Fibroblast of lung (primary cell): Measurements from ENCODE around the gene PLA2G6. TPM values are rescaled to one million over a fixed set of nuclear protein-coding genes. Genes with fewer than 3 reads are reported as not detected.

ENCODE experiments used
- DNase-seq, 2 donors: peaks; one replicate each; pipeline versions ENCODE4 v3.0.0 to v3.0.0-alpha.2; 2010; ENCODE audit warnings: low read depth in 2 of 2
- H2AFZ ChIP-seq: 2 replicates; pipeline ENCODE4 v1.5.1; 2012; ENCODE audit warnings: low read length, control low read depth, inconsistent platforms
- H3K27ac ChIP-seq: 2 replicates; pipeline ENCODE4 v1.5.1; 2011; ENCODE audit warnings: low read length, control low read depth; ENCODE audit not compliant: insufficient read depth
- H3K27me3 ChIP-seq: 2 replicates; pipeline ENCODE4 v1.5.1; 2011; ENCODE audit warnings: mild to moderate bottlenecking, low read length; ENCODE audit not compliant: control insufficient read depth, insufficient read depth
- H3K36me3 ChIP-seq: 2 replicates; pipeline ENCODE4 v1.5.1; 2011; ENCODE audit warnings: low read length; ENCODE audit not compliant: control insufficient read depth, insufficient read depth
- H3K4me1 ChIP-seq: 2 replicates; pipeline ENCODE4 v1.5.1; 2011; ENCODE audit warnings: low read length; ENCODE audit not compliant: control insufficient read depth, insufficient read depth; ENCODE audit errors: extremely low read depth
- H3K4me2 ChIP-seq: 2 replicates; pipeline ENCODE4 v1.5.1; 2011; ENCODE audit warnings: low read length, control low read depth; ENCODE audit not compliant: insufficient read depth; ENCODE audit errors: extremely low read depth
- H3K4me3 ChIP-seq, 4 experiments: fragments of 200-600 bp in 1 of 4; sonication (generic) in 1 of 4; replicated peaks in 1 of 4; 2 replicates each; pipeline ENCODE4 v1.5.1; 2011 to 2016; ENCODE audit warnings: low read length in 4 of 4, low read depth in 3 of 4, mild to moderate bottlenecking in 3 of 4, control low read depth in 2 of 4, inconsistent platforms in 1 of 4, mixed read lengths in 1 of 4; ENCODE audit not compliant: insufficient read depth in 1 of 4; ENCODE audit errors: control extremely low read depth in 1 of 4
- H3K79me2 ChIP-seq: 2 replicates; pipeline ENCODE4 v1.5.1; 2012; ENCODE audit warnings: mild to moderate bottlenecking, low read length, inconsistent platforms; ENCODE audit not compliant: control insufficient read depth, insufficient read depth
- H3K9ac ChIP-seq: 2 replicates; pipeline ENCODE4 v1.5.1; 2011; ENCODE audit warnings: mild to moderate bottlenecking, low read length, control low read depth; ENCODE audit not compliant: insufficient read depth
- H3K9me3 ChIP-seq: 2 replicates; pipeline ENCODE4 v1.5.1; 2012; ENCODE audit warnings: low read depth, low read length; ENCODE audit not compliant: control insufficient read depth, insufficient read depth
- H4K20me1 ChIP-seq: 2 replicates; pipeline ENCODE4 v1.5.1; 2011; ENCODE audit warnings: low read length; ENCODE audit not compliant: control insufficient read depth, insufficient read depth; ENCODE audit errors: extremely low read depth
- EZH2 ChIP-seq: IDR thresholded peaks from 2 replicates; pipeline ENCODE4 v1.5.1; 2012; ENCODE audit warnings: low read length, control low read depth, mild to moderate bottlenecking; ENCODE audit errors: missing control alignments
- polyA plus RNA-seq, 2 donors: library from polyadenylated mRNA; depleted of rRNA in 1 of 2; stranded (reverse) in 1 of 2; unstranded in 1 of 2; fragments of >200 nt; gene quantifications; 2 replicates each; pipeline ENCODE4 v1.2.1, GENCODE V29; 2011 to 2012; ENCODE audit warnings: missing spikeins in 1 of 2
- total RNA-seq: library from RNA; depleted of rRNA; stranded (reverse); fragments of >200 nt; gene quantifications from 2 replicates; pipeline ENCODE4 v1.2.1, GENCODE V29; 2014
- TF ChIP-seq, protein P1 (sequence below), 2 donors: IDR thresholded peaks in 1 of 2; conservative IDR thresholded peaks in 1 of 2; 1 replicate in 1 of 2; 2 replicates in 1 of 2; pipeline ENCODE4 v1.5.1; 2011 to 2012; ENCODE audit warnings: low read length in 2 of 2, control low read depth in 1 of 2, inconsistent platforms in 1 of 2, low read depth in 1 of 2, mild to moderate bottlenecking in 1 of 2

The PLA2G6 gene
- total and polyA plus RNA-seq, 2 donors (not counting 1 experiment from before 2014, with no cell fraction given) = 4.8 to 29.9 TPM

- no peaks in the 10 kb centered on the region for H3K27me3 ChIP-seq
- peaks cover 5% of the 10 kb centered on the region for H3K4me1 ChIP-seq
- H3K9ac ChIP-seq = no peak overlapping the region
- TF ChIP-seq, protein P1, sequence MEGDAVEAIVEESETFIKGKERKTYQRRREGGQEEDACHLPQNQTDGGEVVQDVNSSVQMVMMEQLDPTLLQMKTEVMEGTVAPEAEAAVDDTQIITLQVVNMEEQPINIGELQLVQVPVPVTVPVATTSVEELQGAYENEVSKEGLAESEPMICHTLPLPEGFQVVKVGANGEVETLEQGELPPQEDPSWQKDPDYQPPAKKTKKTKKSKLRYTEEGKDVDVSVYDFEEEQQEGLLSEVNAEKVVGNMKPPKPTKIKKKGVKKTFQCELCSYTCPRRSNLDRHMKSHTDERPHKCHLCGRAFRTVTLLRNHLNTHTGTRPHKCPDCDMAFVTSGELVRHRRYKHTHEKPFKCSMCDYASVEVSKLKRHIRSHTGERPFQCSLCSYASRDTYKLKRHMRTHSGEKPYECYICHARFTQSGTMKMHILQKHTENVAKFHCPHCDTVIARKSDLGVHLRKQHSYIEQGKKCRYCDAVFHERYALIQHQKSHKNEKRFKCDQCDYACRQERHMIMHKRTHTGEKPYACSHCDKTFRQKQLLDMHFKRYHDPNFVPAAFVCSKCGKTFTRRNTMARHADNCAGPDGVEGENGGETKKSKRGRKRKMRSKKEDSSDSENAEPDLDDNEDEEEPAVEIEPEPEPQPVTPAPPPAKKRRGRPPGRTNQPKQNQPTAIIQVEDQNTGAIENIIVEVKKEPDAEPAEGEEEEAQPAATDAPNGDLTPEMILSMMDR (conservative IDR thresholded peaks at IDR 0.05 in 1 of 2, IDR thresholded peaks at IDR 0.05 in 1 of 2; ENCODE audit: low read depth in 1 of 2, low read length in 2 of 2) = no peak
- TF ChIP-seq EZH2 = no peak
- no peaks in the 10 kb centered on the region for H4K20me1 ChIP-seq
- H3K4me3 ChIP-seq = no peak overlapping the region
- H3K27ac ChIP-seq = no peak overlapping the region
- peaks cover 2% of the 10 kb centered on the region for H3K36me3 ChIP-seq
- H3K79me2 ChIP-seq = no peaks in the 10 kb centered on the region
- no peak overlapping the region for H2AFZ ChIP-seq
- no peaks in the 10 kb centered on the region for H3K9me3 ChIP-seq
- H3K4me2 ChIP-seq = no peak overlapping the region
- no peak for DNase-seq
Observed at GRCh38 chr22:38071421-38072321, 110.0 kb downstream of the PLA2G6 start.

GRCh38 chr22:38070250-38070921 lies 111.2 kb downstream of the PLA2G6 start:
- Histone ChIP-seq H2AFZ (no peak overlapping the region), H3K9me3 (no peaks in the 10 kb centered on the region), H3K4me1 (peaks cover 5% of the 10 kb centered on the region), H3K27ac (no peak overlapping the region), H3K4me3 (no peak overlapping the region), H3K36me3 (peaks cover 2% of the 10 kb centered on the region), H3K9ac (no peak overlapping the region), H3K79me2 (no peaks in the 10 kb centered on the region), H4K20me1 (no peaks in the 10 kb centered on the region), H3K4me2 (no peak overlapping the region), H3K27me3 (no peaks in the 10 kb centered on the region)
- TF ChIP-seq, protein P1 (conservative IDR thresholded peaks at IDR 0.05 in 1 of 2, IDR thresholded peaks at IDR 0.05 in 1 of 2; ENCODE audit: low read depth in 1 of 2, low read length in 2 of 2) = no peak
- TF ChIP-seq EZH2 = no peak
- no peak for DNase-seq
